HEK293 (cell line): ENCODE measurements around the gene ZBTB8A.

Experiments
- CTCF ChIA-PET: fragments of 350-600 bp; formaldehyde crosslinking; extraction: SDS; loops from one replicate; lab custom pipeline; 2021; ENCODE audit warnings: antibody characterized with exemption; lab: Yijun Ruan, JAX
- POLR2A ChIA-PET: fragments of 300-600 bp; formaldehyde crosslinking; extraction: SDS; loops from one replicate; lab custom pipeline; 2020; ENCODE audit warnings: antibody characterized with exemption, inconsistent platforms; lab: Yijun Ruan, JAX
- H3K27ac ChIP-seq: fragments of 200-500 bp; sonication (Bioruptor generic); 2 replicates; pipeline ENCODE4 v1.5.1; 2014; ENCODE audit warnings: low read depth, low read length, control low read depth, inconsistent platforms; ENCODE audit errors: extremely low read depth
- H3K36me3 ChIP-seq, 2 experiments: fragments of 200-500 bp in 1 of 2; sonication (Bioruptor generic) in 1 of 2; 1 replicate in 1 of 2; 2 replicates in 1 of 2; pipeline ENCODE4 v1.5.1; 2014 to 2017; ENCODE audit warnings: inconsistent platforms in 2 of 2, low read length in 2 of 2; ENCODE audit not compliant: control insufficient read depth in 2 of 2, insufficient read depth in 1 of 2
- H3K4me1 ChIP-seq: fragments of 200-500 bp; sonication (Bioruptor generic); 2 replicates; pipeline ENCODE4 v1.5.1; 2014; ENCODE audit warnings: mild to moderate bottlenecking, low read length, inconsistent platforms; ENCODE audit not compliant: control insufficient read depth, insufficient read depth
- H3K4me3 ChIP-seq: 2 replicates; pipeline ENCODE4 v1.5.1; 2011; ENCODE audit warnings: low read depth, mild to moderate bottlenecking, control low read depth, low read length, moderate library complexity
- H3K9me3 ChIP-seq: fragments of 200-500 bp; sonication (Bioruptor generic); 2 replicates; pipeline ENCODE4 v1.5.1; 2014; ENCODE audit warnings: low read depth, low read length, inconsistent platforms; ENCODE audit not compliant: control insufficient read depth, insufficient read depth
- GLIS2 ChIP-seq: fragments of 450-650 bp; formaldehyde crosslinking; IDR thresholded peaks from 2 replicates; pipeline ENCODE4 v1.5.1; 2016; ENCODE audit warnings: missing biosample characterization, missing genetic modification characterization
- MZF1 ChIP-seq: fragments of 450-650 bp; formaldehyde crosslinking; IDR thresholded peaks from 2 replicates; pipeline ENCODE4 v1.5.1; 2017; ENCODE audit warnings: missing biosample characterization, missing genetic modification characterization, borderline replicate concordance
- PATZ1 ChIP-seq: fragments of 450-650 bp; formaldehyde crosslinking; IDR thresholded peaks from 2 replicates; pipeline ENCODE4 v1.5.1; 2016; ENCODE audit warnings: missing biosample characterization, missing genetic modification characterization
- SP3 ChIP-seq: fragments of 450-650 bp; formaldehyde crosslinking; IDR thresholded peaks from 2 replicates; pipeline ENCODE4 v1.5.1; 2016; ENCODE audit warnings: missing biosample characterization, missing genetic modification characterization
- SP7 ChIP-seq: fragments of 450-650 bp; formaldehyde crosslinking; IDR thresholded peaks from 2 replicates; pipeline ENCODE4 v1.5.1; 2016; ENCODE audit warnings: missing biosample characterization, missing genetic modification characterization
- WT1 ChIP-seq: fragments of 450-650 bp; formaldehyde crosslinking; IDR thresholded peaks from 2 replicates; pipeline ENCODE4 v1.5.1; 2016; ENCODE audit warnings: missing biosample characterization, missing genetic modification characterization
- ZBTB17 ChIP-seq: fragments of 450-650 bp; formaldehyde crosslinking; IDR thresholded peaks from 2 replicates; pipeline ENCODE4 v1.5.1; 2016; ENCODE audit warnings: missing biosample characterization, missing genetic modification characterization
- ZBTB20 ChIP-seq: fragments of 450-650 bp; formaldehyde crosslinking; IDR thresholded peaks from 2 replicates; pipeline ENCODE4 v1.5.1; 2016; ENCODE audit warnings: missing biosample characterization, missing genetic modification characterization
- ZBTB8A ChIP-seq: fragments of 450-650 bp; formaldehyde crosslinking; IDR thresholded peaks from 2 replicates; pipeline ENCODE4 v1.5.1; 2016; ENCODE audit warnings: missing biosample characterization, missing genetic modification characterization
- ZEB2 ChIP-seq: fragments of 450-650 bp; formaldehyde crosslinking; IDR thresholded peaks from 2 replicates; pipeline ENCODE4 v1.5.1; 2016; ENCODE audit warnings: missing biosample characterization, missing genetic modification characterization
- ZNF10 ChIP-seq: fragments of 450-650 bp; formaldehyde crosslinking; IDR thresholded peaks from 2 replicates; pipeline ENCODE4 v1.5.1; 2017; ENCODE audit warnings: missing biosample characterization, missing genetic modification characterization
- ZNF155 ChIP-seq: fragments of 450-650 bp; formaldehyde crosslinking; IDR thresholded peaks from 2 replicates; pipeline ENCODE4 v1.5.1; 2016; ENCODE audit warnings: missing biosample characterization, missing genetic modification characterization
- ZNF23 ChIP-seq: fragments of 450-650 bp; formaldehyde crosslinking; IDR thresholded peaks from 2 replicates; pipeline ENCODE4 v1.5.1; 2016; ENCODE audit warnings: missing biosample characterization, missing genetic modification characterization, borderline replicate concordance
- ZNF266 ChIP-seq: fragments of 450-650 bp; formaldehyde crosslinking; IDR thresholded peaks from 2 replicates; pipeline ENCODE4 v1.5.1; 2016; ENCODE audit warnings: missing biosample characterization, missing genetic modification characterization, low read depth
- ZNF280C ChIP-seq: fragments of 450-650 bp; formaldehyde crosslinking; IDR thresholded peaks from 2 replicates; pipeline ENCODE4 v1.5.1; 2016; ENCODE audit warnings: missing biosample characterization, missing genetic modification characterization
- ZNF341 ChIP-seq: fragments of 450-650 bp; formaldehyde crosslinking; IDR thresholded peaks from 2 replicates; pipeline ENCODE4; 2016; ENCODE audit warnings: low read depth, missing biosample characterization, missing genetic modification characterization
- ZNF37A ChIP-seq: fragments of 450-650 bp; IDR thresholded peaks from 2 replicates; pipeline ENCODE4 v1.5.1; 2018; ENCODE audit warnings: missing biosample characterization, missing genetic modification characterization
- ZNF529 ChIP-seq: fragments of 450-650 bp; formaldehyde crosslinking; IDR thresholded peaks from 2 replicates; pipeline ENCODE4 v1.5.1; 2017; ENCODE audit warnings: missing genetic modification characterization, missing biosample characterization; ENCODE audit not compliant: insufficient replicate concordance
- ZNF530 ChIP-seq: fragments of 450-650 bp; formaldehyde crosslinking; IDR thresholded peaks from 2 replicates; pipeline ENCODE4 v1.5.1; 2016; ENCODE audit warnings: low read depth, missing biosample characterization, missing genetic modification characterization
- ZNF560 ChIP-seq: fragments of 450-650 bp; formaldehyde crosslinking; IDR thresholded peaks from 2 replicates; pipeline ENCODE4 v1.5.1; 2017; ENCODE audit warnings: missing biosample characterization, missing genetic modification characterization, borderline replicate concordance
- ZNF561 ChIP-seq: fragments of 450-650 bp; IDR thresholded peaks from 2 replicates; pipeline ENCODE4 v1.5.1; 2018; ENCODE audit warnings: missing biosample characterization, missing genetic modification characterization, borderline replicate concordance
- ZNF610 ChIP-seq: fragments of 450-650 bp; formaldehyde crosslinking; IDR thresholded peaks from 2 replicates; pipeline ENCODE4 v1.5.1; 2016; ENCODE audit warnings: missing biosample characterization, missing genetic modification characterization, borderline replicate concordance
- ZNF660 ChIP-seq: fragments of 450-650 bp; IDR thresholded peaks from 2 replicates; pipeline ENCODE4 v1.5.1; 2018; ENCODE audit warnings: missing biosample characterization, mild to moderate bottlenecking, missing genetic modification characterization
- TF ChIP-seq, protein P1 (sequence below): sonication (generic); formaldehyde crosslinking; IDR thresholded peaks from 2 replicates; pipeline ENCODE4 v1.8.1; 2022; ENCODE audit warnings: mild to moderate bottlenecking, moderate library complexity, missing genetic modification reagents
- TF ChIP-seq, protein P2 (sequence below): fragments of 450-650 bp; formaldehyde crosslinking; IDR thresholded peaks from 2 replicates; pipeline ENCODE4 v1.5.1; 2016; ENCODE audit warnings: missing biosample characterization, missing genetic modification characterization
- TF ChIP-seq, protein P3 (sequence below): fragments of 450-650 bp; formaldehyde crosslinking; IDR thresholded peaks from 2 replicates; pipeline ENCODE4 v1.5.1; 2016; ENCODE audit warnings: missing biosample characterization, missing genetic modification characterization
- TF ChIP-seq, protein P4 (sequence below): fragments of 450-650 bp; formaldehyde crosslinking; IDR thresholded peaks from 2 replicates; pipeline ENCODE4 v1.5.1; 2016; ENCODE audit warnings: missing biosample characterization, missing genetic modification characterization

Gene ZBTB8A

DNA sequence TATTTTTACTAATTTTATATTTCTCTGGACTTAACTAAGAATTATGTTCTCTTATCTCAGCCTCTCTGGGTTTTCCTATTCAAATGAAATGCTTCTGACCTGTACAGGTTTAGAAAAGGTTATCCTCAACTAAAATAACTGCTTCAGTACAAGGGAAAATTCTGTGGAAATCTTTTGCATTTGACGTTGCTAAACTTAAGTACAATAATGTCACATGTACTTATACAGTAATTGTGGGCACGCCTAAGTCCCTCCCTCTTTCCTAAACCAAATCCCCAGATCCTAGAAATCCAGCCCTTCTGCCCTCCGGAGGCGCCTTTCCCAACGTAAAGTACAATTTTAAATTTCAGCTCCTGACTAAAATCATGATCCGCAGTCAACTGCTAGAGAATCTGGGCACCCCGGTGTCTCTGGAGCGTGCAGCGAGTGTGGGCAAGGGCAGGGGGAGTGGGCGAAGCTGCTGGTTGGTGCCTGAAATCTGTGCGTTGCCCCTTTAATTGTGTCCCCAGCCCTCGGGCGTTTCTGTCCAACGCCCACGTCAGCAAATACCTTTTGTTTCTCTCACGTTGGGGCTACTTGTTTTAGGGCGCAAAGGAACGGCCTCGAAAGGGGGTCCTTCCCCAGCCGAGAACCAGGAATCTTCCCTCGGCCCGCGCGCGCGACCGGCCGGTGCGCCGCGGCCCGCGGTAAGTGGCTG lies at the start of gene ZBTB8A:
TSS of gene ZBTB8A (plus strand) at position 541 of the 697 bp plus-strand sequence. CDS start 53,505 bp downstream, outside the sequence.
- ChIA-PET CTCF (interaction anchor here (0.6 to 1.1 kb wide), 4 partner anchors 11 to 161 kb away, joined by 4 to 5 read pairs (median 5); no protein-coding TSS in a partner anchor), POLR2A (interaction anchor here (0.5 kb wide), 1 partner anchor 8 kb away, joined by 3 read pairs; no protein-coding TSS in a partner anchor)
- H3K9me3 ChIP-seq = no peaks in the 10 kb centered on the region
- peak within 1 kb of the TSS; percentile 57 for H3K4me3 ChIP-seq
- peak within 1 kb of the TSS; percentile 69 for H3K27ac ChIP-seq
- H3K4me1 ChIP-seq = peaks cover 9% of the 10 kb centered on the region
- H3K36me3 ChIP-seq = no peaks in the 10 kb centered on the region
- TF ChIP-seq ZNF610 = no peak
- TF ChIP-seq ZBTB20 = peak; percentile 86
- no peak for TF ChIP-seq ZNF10 (tag by site-specific recombination)
- no peak for TF ChIP-seq ZNF529 (tag by site-specific recombination)
- TF ChIP-seq ZNF561 (tag by site-specific recombination) = 0 out of 2 replicates have a peak, but pooled peaks have one; percentile 64
- peak; percentile 70; the same call in 1 of the 2 replicates for TF ChIP-seq ZEB2 (tag by site-specific recombination)
- peak; percentile 41; the same call in 1 of the 2 replicates for TF ChIP-seq ZNF660 (tag by site-specific recombination)
- TF ChIP-seq ZNF280C (tag by site-specific recombination) = no peak
- TF ChIP-seq, protein P1, sequence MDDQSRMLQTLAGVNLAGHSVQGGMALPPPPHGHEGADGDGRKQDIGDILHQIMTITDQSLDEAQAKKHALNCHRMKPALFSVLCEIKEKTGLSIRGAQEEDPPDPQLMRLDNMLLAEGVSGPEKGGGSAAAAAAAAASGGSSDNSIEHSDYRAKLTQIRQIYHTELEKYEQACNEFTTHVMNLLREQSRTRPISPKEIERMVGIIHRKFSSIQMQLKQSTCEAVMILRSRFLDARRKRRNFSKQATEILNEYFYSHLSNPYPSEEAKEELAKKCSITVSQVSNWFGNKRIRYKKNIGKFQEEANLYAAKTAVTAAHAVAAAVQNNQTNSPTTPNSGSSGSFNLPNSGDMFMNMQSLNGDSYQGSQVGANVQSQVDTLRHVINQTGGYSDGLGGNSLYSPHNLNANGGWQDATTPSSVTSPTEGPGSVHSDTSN (CRISPR knock-in tag) = no peak
- peak; percentile 40; the same call in 1 of the 2 replicates for TF ChIP-seq SP7 (tag by site-specific recombination)
- peak; percentile 53 for TF ChIP-seq ZBTB17 (tag by site-specific recombination)
- TF ChIP-seq ZNF266 (tag by site-specific recombination) = no peak
- no peak for TF ChIP-seq WT1
- peak; percentile 60 for TF ChIP-seq ZNF341 (tag by site-specific recombination)
- TF ChIP-seq, protein P2, sequence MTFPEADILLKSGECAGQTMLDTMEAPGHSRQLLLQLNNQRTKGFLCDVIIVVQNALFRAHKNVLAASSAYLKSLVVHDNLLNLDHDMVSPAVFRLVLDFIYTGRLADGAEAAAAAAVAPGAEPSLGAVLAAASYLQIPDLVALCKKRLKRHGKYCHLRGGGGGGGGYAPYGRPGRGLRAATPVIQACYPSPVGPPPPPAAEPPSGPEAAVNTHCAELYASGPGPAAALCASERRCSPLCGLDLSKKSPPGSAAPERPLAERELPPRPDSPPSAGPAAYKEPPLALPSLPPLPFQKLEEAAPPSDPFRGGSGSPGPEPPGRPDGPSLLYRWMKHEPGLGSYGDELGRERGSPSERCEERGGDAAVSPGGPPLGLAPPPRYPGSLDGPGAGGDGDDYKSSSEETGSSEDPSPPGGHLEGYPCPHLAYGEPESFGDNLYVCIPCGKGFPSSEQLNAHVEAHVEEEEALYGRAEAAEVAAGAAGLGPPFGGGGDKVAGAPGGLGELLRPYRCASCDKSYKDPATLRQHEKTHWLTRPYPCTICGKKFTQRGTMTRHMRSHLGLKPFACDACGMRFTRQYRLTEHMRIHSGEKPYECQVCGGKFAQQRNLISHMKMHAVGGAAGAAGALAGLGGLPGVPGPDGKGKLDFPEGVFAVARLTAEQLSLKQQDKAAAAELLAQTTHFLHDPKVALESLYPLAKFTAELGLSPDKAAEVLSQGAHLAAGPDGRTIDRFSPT (tag by site-specific recombination) = peak; percentile 89
- no peak for TF ChIP-seq ZNF23 (tag by site-specific recombination)
- TF ChIP-seq, protein P3, sequence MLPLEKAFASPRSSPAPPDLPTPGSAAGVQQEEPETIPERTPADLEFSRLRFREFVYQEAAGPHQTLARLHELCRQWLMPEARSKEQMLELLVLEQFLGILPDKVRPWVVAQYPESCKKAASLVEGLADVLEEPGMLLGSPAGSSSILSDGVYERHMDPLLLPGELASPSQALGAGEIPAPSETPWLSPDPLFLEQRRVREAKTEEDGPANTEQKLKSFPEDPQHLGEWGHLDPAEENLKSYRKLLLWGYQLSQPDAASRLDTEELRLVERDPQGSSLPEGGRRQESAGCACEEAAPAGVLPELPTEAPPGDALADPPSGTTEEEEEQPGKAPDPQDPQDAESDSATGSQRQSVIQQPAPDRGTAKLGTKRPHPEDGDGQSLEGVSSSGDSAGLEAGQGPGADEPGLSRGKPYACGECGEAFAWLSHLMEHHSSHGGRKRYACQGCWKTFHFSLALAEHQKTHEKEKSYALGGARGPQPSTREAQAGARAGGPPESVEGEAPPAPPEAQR = no peak
- TF ChIP-seq PATZ1 = peak; percentile 74
- TF ChIP-seq SP3 (tag by site-specific recombination) = peak; percentile 34; the same call in 1 of the 2 replicates
- TF ChIP-seq ZNF530 (tag by site-specific recombination) = no peak
- TF ChIP-seq ZBTB8A (tag by site-specific recombination) = peak; percentile 99
- TF ChIP-seq MZF1 (tag by site-specific recombination) = peak; percentile 91
- no peak for TF ChIP-seq ZNF560 (tag by site-specific recombination)
- TF ChIP-seq, protein P4, sequence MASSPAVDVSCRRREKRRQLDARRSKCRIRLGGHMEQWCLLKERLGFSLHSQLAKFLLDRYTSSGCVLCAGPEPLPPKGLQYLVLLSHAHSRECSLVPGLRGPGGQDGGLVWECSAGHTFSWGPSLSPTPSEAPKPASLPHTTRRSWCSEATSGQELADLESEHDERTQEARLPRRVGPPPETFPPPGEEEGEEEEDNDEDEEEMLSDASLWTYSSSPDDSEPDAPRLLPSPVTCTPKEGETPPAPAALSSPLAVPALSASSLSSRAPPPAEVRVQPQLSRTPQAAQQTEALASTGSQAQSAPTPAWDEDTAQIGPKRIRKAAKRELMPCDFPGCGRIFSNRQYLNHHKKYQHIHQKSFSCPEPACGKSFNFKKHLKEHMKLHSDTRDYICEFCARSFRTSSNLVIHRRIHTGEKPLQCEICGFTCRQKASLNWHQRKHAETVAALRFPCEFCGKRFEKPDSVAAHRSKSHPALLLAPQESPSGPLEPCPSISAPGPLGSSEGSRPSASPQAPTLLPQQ (tag by site-specific recombination) = peak; percentile 99
- TF ChIP-seq GLIS2 (tag by site-specific recombination) = peak; percentile 71
- no peak for TF ChIP-seq ZNF37A (tag by site-specific recombination)
- no peak for TF ChIP-seq ZNF155 (tag by site-specific recombination)
